Amniotic epithelial cell (primary cell): ENCODE data around the gene GRIA4.

Source experiments
- DNase-seq: peaks from one replicate; pipeline ENCODE4 v3.0.0-alpha.2; 2010; ENCODE audit warnings: low read depth

Gene GRIA4

GRCh38 chr11:105639527-105639926 lies 29.7 kb downstream of the GRIA4 start:
- DNase-seq: no peak

- DNase-seq: no peak
These were observed 31.6 kb downstream of the GRIA4 start for GRCh38 chr11:105641433-105641832.

GRCh38 chr11:105642870-105643269 lies 33.0 kb downstream of the GRIA4 start:
- no peak for DNase-seq

- DNase-seq: no peak
These were observed 35.1 kb downstream of the GRIA4 start for GRCh38 chr11:105644839-105645573.

- DNase-seq: no peak
These were observed 37.9 kb downstream of the GRIA4 start for GRCh38 chr11:105647780-105648179.

- DNase-seq: no peak
These were observed 38.9 kb downstream of the GRIA4 start for GRCh38 chr11:105648762-105649161.

GRCh38 chr11:105665281-105665680 lies 55.4 kb downstream of the GRIA4 start:
- DNase-seq: no peak

- no peak for DNase-seq
These were observed 57.6 kb downstream of the GRIA4 start for GRCh38 chr11:105667441-105667840.

GRCh38 chr11:105670811-105671210 lies 60.9 kb downstream of the GRIA4 start:
- DNase-seq: peak; percentile 8

GRCh38 chr11:105673089-105673488 lies 63.2 kb downstream of the GRIA4 start:
- peak; percentile 68 for DNase-seq

GRCh38 chr11:105689631-105690030 lies 79.8 kb downstream of the GRIA4 start:
- DNase-seq: no peak

- DNase-seq: no peak
These were observed 80.6 kb downstream of the GRIA4 start for GRCh38 chr11:105690467-105690866.

GRCh38 chr11:105693075-105693759 lies 83.3 kb downstream of the GRIA4 start:
- DNase-seq: peak; percentile 86

GRCh38 chr11:105696000-105696399 lies 86.1 kb downstream of the GRIA4 start:
- no peak for DNase-seq

- DNase-seq: no peak
These were observed 87.4 kb downstream of the GRIA4 start for GRCh38 chr11:105697291-105697690.

GRCh38 chr11:105699203-105699602 lies 89.3 kb downstream of the GRIA4 start:
- no peak for DNase-seq

- DNase-seq: no peak
These were observed 90.4 kb downstream of the GRIA4 start for GRCh38 chr11:105700271-105700670.

GRCh38 chr11:105701098-105701497 lies 91.2 kb downstream of the GRIA4 start:
- DNase-seq: peak; percentile 1

GRCh38 chr11:105705786-105706530 lies 96.1 kb downstream of the GRIA4 start:
- DNase-seq: no peak

GRCh38 chr11:105713106-105713505 lies 103.2 kb downstream of the GRIA4 start:
- DNase-seq: no peak

GRCh38 chr11:105713696-105714095 lies 103.8 kb downstream of the GRIA4 start:
- no peak for DNase-seq

- DNase-seq: no peak
These were observed 108.8 kb downstream of the GRIA4 start for GRCh38 chr11:105718641-105719040.
